GM21447 (cell line): ENCODE data around the gene GUCA1C.

Experiments
- ATAC-seq: cut with Tn5 transposase; IDR thresholded peaks from one replicate; pipeline ENCODE4 v1.9.1; 2021; ENCODE audit not compliant: unreplicated experiment

The GUCA1C gene

GRCh38 chr3:108909799-108910198 lies 43.9 kb downstream of the GUCA1C start:
- no peak for ATAC-seq

DNA sequence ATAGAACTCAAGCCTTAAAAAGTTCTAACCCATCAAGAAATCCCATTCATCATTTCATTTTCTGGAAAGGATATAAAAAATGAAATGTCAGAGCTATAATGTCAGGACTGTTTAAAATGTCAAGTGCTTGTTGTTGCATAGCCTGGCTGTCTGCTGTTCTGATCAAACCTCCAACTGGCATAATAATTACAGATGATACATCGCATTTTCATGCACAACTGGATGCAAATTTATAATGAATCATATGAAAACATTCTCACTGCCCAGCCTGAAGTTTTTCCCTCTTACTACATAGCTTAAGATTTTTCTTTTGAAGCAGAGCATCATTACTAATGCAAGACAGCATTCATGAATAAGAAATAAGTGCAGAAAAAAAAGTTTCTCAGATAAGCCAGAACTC lies 46.5 kb downstream of the GUCA1C start:
- ATAC-seq, result no peak

GRCh38 chr3:108899530-108899929 lies 54.1 kb downstream of the GUCA1C start:
- ATAC-seq, result no peak

DNA sequence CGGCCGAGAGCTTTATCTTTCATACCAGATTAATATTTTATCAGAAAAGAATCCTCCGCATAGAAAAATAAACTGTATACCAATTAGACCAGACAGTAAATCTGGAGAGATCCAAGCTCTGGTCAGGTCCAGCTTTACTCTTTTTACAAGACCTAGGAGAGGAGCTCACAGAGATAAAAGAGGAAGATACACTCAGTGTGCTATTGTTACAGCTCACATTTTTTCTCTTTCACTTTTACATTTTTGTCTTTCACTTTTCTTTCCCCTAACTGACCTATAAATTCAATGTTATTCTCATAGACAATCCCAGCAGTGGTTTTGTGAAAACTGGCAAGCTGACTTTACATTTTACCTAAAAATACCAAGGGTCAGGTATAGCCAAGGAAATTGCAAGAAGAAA lies 55.8 kb downstream of the GUCA1C start:
- ATAC-seq, result no peak

DNA sequence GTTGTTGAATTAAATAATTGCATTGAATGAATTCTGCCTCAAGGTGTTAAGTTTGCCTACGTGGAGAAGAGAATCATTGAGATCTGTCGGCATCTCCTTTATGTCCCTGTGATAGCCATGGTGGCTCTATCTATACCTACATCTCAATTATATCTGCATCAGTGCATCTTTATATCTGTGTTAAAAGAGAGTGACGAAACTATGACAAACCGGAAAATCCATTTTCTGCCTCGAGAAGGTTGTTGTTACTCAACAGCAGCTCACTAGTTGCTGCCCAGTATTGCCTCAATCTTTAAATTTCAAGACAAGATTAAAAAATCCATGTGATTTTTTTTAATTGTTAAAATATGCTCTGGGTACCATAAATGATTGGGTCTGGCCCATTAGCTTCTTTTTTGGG lies 58.7 kb downstream of the GUCA1C start:
- ATAC-seq, result no peak

GRCh38 chr3:108891833-108892232 lies 61.8 kb downstream of the GUCA1C start:
- ATAC-seq, result no peak

DNA sequence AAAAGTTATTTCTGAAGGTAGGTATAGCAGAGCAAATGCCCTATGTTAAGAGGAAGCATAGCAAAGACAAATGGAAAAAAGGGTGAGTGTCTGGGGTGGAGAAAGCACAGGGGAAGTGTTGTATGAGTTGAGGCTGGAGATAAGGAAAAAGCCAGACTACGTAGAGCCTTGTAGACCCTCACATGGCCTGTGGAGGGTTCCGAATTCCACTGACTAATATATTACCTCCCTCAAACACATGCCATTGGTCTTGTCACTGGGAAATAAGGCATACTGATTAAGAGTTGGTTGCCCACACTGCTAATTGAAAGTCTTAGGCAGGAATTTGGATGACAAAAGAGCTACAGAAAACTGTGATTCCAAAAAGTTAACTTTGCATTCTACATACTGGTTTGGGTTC lies 65.9 kb downstream of the GUCA1C start:
- no peak for ATAC-seq

- ATAC-seq, result no peak
Measured at GRCh38 chr3:108887121-108887520, 66.6 kb downstream of the GUCA1C start.

- ATAC-seq, result no peak
Measured at GRCh38 chr3:108883373-108883772, 70.3 kb downstream of the GUCA1C start.

GRCh38 chr3:108882762-108883161 lies 70.9 kb downstream of the GUCA1C start:
- ATAC-seq, result no peak

- no peak for ATAC-seq
Measured at GRCh38 chr3:108879915-108880314, 73.8 kb downstream of the GUCA1C start.

- no peak for ATAC-seq
Measured at GRCh38 chr3:108877901-108878300, 75.8 kb downstream of the GUCA1C start.

GRCh38 chr3:108863799-108864135 lies 89.9 kb downstream of the GUCA1C start:
- no peak for ATAC-seq

DNA sequence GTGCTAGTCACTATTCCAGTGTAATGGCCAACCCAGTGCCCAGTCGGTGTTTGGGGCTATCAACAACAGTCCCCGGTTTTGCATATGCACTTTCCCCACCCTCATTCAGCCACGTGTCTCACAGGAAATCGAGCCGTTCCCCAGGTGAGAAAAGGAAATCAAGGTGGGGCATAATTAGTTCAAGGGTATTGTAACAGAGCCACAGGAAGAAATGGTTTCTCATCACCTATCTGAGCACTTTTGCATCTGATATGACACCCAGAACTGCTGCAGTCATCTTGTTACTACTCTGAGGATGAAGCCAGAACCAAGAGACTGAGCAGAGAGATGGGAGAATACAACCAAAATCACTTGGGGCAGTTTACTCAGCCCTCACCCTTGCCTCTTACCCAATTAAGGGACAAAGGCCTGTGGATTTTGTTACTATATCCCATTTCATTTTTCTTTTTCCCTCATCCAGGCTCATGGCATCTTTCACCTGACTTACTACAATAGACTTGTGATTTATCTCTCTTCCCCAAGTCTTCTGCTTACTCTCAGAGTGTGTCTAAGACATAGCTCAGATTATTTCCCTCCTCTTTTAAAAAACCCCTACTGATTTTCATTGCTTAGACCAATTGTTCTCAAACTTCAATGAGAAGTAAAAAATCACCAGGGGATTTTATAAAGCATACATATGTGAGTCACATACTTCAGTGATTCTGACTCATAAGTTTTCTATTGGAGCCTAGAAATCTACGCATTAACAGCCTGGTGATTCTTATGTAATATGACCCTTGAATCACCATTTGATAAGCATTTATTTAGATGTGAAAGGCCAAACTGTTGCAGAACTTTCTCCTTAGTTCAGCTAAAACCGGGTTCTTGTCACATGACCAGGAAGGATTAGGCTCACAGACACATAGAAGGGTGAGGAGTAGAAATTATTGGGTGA lies 90.5 kb downstream of the GUCA1C start:
- ATAC-seq, result peak; percentile 49

DNA sequence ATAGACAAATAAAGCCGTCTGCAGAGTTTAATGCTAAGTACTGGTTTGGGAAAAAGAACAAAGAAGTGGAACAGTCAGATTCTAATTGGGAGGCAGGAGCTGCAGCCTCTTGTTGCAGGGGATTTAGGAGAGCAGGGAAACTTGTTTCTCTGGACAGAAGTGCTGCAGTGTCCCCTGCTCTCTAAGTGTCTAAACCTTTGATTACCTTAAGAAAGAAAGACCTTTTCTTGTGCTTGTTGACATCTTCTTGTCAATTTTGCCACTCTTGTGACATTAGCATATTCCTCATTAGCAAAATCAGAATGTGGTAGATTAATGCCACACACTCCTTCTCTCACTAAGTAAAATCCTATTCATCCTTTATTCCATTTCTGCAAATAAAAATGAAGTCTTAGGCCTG lies 92.3 kb downstream of the GUCA1C start:
- no peak for ATAC-seq
